GM12878 (cell line): ENCODE data around the gene TTC4.

ENCODE experiments used
- ASH2L ChIP-seq: fragments of 300-600, 200-600 bp; sonication (generic); IDR thresholded peaks from 2 replicates; pipeline ENCODE4 v1.6.1; 2017; ENCODE audit warnings: low read depth, mild to moderate bottlenecking, borderline replicate concordance
- CEBPZ ChIP-seq: fragments of 150-350 bp; IDR thresholded peaks from 2 replicates; pipeline ENCODE4 v1.6.1; 2016; ENCODE audit warnings: low read depth, low read length
- CTCF ChIP-seq, 3 experiments: IDR thresholded peaks in 2 of 3; conservative IDR thresholded peaks in 1 of 3; 2 replicates each; pipeline ENCODE4 v1.5.1; 2011; ENCODE audit warnings: low read depth in 3 of 3, low read length in 3 of 3, mild to moderate bottlenecking in 3 of 3, control low read depth in 2 of 3, moderate library complexity in 2 of 3, inconsistent platforms in 1 of 3, mixed read lengths in 1 of 3; ENCODE audit not compliant: control insufficient read depth in 2 of 3, insufficient read depth in 1 of 3; ENCODE audit errors: extremely low read depth in 1 of 3
- EZH2 ChIP-seq: IDR thresholded peaks from 2 replicates; pipeline ENCODE4 v1.6.1; 2012; ENCODE audit warnings: low read depth, mild to moderate bottlenecking, control low read depth, inconsistent platforms, low read length, borderline replicate concordance; ENCODE audit not compliant: control insufficient read depth
- JUNB ChIP-seq: IDR thresholded peaks from 2 replicates; pipeline ENCODE4 v1.6.1; 2016; ENCODE audit warnings: antibody characterized with exemption, mild to moderate bottlenecking
- POLR2A ChIP-seq: IDR thresholded peaks from 2 replicates; pipeline ENCODE4 v1.6.1; 2011; ENCODE audit warnings: low read depth, mild to moderate bottlenecking, low read length
- POLR2AphosphoS5 ChIP-seq: IDR thresholded peaks from 2 replicates; pipeline ENCODE4 v1.6.1; 2011; ENCODE audit warnings: mild to moderate bottlenecking, low read length, inconsistent platforms
- RAD21 ChIP-seq: IDR thresholded peaks from 2 replicates; pipeline ENCODE4 v1.6.1; 2011; ENCODE audit warnings: mild to moderate bottlenecking, low read depth, low read length, moderate library complexity; ENCODE audit not compliant: insufficient read depth
- REST ChIP-seq: IDR thresholded peaks from 2 replicates; pipeline ENCODE4 v1.6.1; 2012; ENCODE audit warnings: mild to moderate bottlenecking, low read depth, low read length
- SP1 ChIP-seq: IDR thresholded peaks from one replicate; pipeline ENCODE4 v1.6.1; 2011; ENCODE audit warnings: low read depth, low read length
- TCF7 ChIP-seq: IDR thresholded peaks from 2 replicates; pipeline ENCODE4 v1.6.1; 2014; ENCODE audit warnings: antibody characterized with exemption, borderline replicate concordance
- YY1 ChIP-seq: IDR thresholded peaks from 2 replicates; pipeline ENCODE4 v1.6.1; 2011; ENCODE audit warnings: low read depth, mild to moderate bottlenecking, low read length

GRCh38 chr1:54745864-54746263, 30.2 kb downstream of the TTC4 start:
- no peak for TF ChIP-seq SP1
- no peak for TF ChIP-seq TCF7
- TF ChIP-seq YY1, result no peak
- TF ChIP-seq CTCF (IDR thresholded peaks at IDR 0.05 in 2 of 3, conservative IDR thresholded peaks at IDR 0.05 in 1 of 3; ENCODE audit: control insufficient read depth in 2 of 3, extremely low read depth in 1 of 3, insufficient read depth in 1 of 3, low read depth in 3 of 3, low read length in 3 of 3), result no peak
- no peak for TF ChIP-seq REST
- no peak for TF ChIP-seq POLR2AphosphoS5
- no peak for TF ChIP-seq ASH2L
- no peak for TF ChIP-seq JUNB
- TF ChIP-seq EZH2, result no peak
- TF ChIP-seq CEBPZ, result no peak
- no peak for TF ChIP-seq RAD21
- TF ChIP-seq POLR2A, result no peak
